HG03139 (cell line): ENCODE measurements around the gene SCN7A.
"Not testable (repeated sequence)": the region's sequence is repeated elsewhere in the genome, so short reads cannot be mapped to it uniquely, and the experiment has no call there.

Source experiments
- ATAC-seq: cut with Tn5 transposase; IDR thresholded peaks from one replicate; pipeline ENCODE4 v1.9.1; 2021; ENCODE audit not compliant: unreplicated experiment

The SCN7A gene

DNA sequence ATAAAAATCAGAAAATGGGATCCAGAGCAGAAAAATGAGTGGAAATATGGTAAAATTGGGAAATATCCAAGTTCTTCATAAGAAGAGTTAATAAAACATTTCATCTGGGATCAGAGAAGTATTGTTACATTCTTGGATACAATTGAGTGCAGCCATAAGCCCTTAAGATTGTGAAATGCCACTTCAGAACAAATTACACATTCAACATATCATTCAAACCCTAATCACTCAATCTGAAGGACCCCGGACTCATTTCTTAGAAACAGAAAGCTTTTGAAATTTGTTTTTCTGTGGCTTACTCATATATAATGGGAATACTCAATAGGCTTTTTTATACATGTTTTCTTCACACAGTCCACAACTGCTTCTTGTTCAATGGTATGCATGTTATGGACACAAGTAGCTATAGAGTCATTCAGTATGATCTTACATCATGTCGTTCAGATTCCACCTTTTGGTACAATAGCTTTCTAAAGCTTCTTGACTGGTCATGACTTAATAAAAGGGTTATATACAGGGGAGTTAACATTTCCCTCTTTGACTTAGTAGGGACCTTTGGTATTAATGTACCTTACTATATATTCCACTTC lies 39.9 kb downstream of the SCN7A start:
- no peak for ATAC-seq

DNA sequence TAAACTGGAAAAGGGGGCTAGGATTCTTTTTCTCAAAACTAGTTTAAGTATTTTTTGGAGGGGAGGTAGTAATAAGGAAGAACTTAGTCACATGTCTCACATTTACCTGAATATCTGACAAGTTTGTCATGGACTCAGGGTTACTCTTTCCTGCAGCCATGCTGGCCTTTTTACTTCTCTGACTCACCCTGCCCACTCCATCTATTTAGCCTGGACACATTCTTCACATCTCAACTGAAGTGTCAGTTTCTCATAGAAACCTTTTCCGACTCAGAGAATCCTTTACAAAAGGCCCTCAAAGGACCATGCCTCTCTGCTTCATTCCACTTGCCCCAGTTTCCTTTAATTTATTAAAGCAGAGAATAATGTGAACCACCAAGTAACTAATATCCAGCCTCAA lies 42.6 kb downstream of the SCN7A start:
- ATAC-seq: no peak

DNA sequence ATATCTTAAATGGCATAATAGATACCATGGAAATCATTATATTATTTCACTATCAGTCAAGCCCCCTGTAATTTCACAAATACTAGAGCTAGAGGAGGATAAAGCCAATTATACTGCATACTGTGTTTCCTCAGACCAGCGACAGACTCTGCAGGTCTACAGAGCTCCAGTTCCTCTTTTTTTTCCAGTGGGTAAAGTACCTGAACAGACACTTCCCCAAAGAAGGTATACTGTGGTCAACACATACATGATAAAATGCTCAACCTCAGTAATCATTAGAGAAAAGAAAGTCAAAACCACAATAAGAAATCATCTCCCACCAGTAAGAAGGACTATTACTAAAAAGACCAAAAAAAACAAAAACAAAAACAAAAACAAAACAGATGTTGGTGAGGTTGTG lies 44.6 kb downstream of the SCN7A start:
- ATAC-seq: peak; percentile 87

DNA sequence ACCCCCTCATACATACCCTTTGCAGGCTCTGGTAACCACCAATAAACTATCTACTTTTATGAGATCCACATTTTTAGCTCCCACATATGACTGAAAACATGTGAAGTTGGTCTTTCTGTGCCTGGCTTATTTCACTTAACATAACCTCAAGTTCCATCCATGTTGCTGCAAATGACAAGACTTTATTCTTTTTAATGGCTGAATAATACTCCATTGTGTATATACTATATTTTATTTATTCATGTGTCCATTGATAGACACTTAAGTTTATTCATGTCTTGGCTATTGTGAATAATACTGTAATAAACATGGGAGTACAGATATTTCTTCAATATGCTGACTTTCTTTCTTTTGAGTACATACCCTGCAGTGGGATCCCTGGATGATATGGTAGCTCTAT lies 45.9 kb downstream of the SCN7A start:
- no peak for ATAC-seq

DNA sequence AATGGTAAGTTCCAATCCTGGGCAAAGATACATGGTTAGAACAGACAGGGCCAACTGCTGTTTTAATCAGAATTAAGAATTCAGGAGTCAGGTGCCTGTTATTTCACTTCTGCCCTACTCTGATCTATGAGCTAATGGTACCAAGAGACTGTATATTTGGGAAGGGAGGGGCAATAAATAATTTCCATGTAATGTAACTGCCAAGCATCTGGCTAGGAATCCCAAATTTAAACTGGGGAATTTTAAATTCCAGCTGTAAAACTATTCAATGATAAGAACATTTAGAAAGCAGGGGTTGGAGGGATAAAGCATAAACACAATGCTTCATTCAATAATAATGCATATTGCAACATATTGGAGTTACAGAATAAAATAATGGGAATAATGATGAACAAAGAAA lies 49.7 kb downstream of the SCN7A start:
- ATAC-seq: no peak

DNA sequence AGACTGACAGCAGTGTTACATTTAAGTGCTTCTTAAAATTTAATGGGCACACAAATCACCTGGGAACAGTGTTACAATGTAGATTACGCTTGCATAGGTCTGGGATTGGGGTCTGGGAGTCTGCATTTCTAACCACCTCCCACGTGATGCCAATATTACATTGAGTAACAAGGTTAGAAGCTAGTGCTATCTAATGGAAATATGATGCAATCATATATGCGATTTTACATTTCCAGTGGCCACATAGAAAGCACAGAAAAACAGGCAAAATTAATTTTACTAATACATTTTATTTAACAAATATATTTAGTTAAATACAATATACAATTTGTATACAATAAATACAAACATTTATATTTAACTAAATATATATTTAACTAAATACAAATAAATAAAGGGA lies 53.7 kb downstream of the SCN7A start:
- no peak for ATAC-seq

DNA sequence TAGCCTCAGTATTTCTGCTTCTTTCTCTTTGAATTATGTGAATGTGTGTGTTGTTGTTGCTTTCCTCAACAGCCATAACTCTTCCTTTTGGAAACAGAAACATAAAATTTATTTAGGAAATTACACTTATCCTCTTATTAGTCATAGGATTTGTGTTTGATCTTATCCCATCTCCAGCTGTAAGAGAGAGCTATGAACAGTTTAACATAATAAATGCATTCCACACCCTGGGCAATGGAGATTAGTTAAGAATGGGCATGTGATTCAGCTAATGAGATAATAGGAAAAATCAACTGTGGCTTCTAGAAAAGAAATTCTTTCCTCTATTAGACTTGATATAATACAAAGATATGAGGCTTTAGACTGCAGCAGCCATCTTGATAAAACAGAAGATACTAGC lies 55.0 kb downstream of the SCN7A start:
- ATAC-seq: no peak

DNA sequence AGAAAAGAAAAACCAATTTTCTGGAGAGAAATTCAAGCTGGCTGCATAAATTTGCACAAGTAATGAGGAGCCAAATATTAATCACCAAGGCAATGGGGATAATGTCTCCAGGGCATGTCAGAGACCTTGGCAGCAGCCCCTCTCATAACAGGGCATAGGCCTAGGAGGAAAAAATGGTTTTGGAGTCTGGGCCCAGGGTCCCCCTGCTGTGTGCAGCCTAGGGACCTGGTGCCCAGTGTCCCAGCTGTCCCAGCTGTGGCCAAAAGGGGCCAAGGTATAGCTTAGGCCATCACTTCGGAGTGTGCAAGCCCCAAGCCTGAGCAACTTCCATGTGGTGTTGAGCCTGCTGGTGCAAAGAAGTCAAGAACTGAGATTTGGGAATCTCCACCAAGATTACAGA lies 57.1 kb downstream of the SCN7A start:
- ATAC-seq: no peak

DNA sequence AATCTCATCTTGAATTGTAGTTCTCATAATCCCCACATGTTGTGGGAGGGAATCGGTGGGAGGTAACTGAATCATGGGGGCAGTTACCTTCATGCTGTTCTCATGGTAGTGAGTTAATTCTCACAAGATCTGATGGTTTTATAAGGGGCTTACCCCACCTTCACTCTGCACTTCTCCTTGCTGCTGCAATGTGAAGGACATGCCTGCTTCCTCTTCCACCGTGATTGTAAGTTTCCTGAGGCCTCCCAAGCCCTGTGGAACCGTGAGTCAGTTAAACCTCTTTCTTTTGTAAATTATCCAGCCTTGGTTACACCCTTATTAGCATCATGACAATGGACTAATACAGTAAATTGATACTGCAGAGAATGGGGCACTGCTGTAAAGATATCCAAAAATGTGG lies 57.9 kb downstream of the SCN7A start:
- no peak for ATAC-seq

DNA sequence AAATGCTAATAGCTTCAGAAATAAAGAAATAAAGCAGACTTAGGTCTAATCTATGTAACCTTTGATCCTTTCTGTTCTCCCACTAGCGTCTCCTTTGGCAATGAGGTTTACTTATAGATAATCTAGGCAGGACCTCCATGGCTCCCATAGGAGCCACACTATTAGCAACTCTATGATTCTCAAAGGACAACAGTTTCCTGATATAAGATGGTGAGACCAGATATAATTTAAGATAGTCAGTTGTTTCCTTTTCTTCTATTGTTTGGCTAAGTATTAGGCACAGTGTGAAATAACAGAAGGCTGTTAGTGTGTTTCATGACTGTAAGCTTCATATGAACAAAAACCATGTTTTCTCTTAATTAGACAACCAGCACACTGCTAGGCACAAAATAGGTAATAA lies 59.6 kb downstream of the SCN7A start:
- no peak for ATAC-seq

DNA sequence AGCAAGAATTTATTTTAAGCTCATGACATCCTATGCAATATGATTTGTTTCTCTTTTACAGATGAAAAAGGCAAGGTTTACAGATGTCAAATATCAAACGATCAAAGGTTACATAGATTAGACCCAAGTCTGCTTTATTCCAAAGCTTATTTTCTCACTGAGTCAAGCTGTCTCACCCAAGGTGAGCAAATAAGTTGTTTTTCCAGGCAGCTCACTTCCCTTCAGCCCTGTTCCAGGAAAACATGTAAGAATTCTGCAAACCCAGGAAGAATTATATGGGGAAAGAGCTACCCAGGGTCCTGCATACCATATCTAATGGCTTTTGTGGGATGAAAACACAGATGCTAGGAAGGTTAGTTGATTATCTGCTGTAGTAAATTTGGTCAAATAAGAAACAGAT lies 60.6 kb downstream of the SCN7A start:
- no peak for ATAC-seq

DNA sequence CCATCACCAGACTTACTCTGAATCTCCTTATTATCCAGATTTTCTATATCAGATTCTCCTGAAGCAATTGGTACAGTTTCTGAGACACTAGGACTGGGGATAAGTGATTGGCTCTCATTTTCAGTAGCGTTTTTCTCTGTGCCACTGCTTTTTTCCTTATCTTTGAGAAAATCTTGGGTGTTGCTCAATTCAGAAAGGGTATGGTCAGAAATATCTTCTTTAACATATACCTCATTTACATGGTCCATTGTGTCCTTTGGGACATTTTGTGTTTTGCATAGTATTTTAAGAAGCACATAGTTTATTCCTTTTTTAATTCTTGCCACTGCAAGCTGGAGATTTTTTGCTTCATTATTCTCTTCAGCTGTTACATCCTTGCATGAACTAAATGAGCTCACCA lies 61.7 kb downstream of the SCN7A start:
- no peak for ATAC-seq

DNA sequence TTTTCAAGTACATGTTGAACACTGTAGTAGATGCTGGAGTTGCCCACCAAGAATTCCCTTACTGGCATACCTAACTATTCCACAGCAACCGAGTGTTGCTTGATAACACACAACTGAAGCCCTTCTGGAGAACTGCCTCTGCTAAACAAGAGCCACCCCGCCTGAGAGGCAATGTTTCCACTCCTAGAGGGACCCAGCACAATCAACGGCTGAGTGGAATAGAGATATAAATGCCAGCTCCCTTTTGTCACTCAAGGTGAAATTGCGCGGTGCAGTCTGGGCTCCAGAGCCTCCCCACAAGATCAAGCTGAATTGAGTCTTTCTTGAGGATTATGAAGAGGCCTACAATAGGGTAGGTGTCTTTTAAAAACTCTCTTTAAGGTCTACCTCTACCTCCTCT lies 69.2 kb downstream of the SCN7A start:
- ATAC-seq: no peak

DNA sequence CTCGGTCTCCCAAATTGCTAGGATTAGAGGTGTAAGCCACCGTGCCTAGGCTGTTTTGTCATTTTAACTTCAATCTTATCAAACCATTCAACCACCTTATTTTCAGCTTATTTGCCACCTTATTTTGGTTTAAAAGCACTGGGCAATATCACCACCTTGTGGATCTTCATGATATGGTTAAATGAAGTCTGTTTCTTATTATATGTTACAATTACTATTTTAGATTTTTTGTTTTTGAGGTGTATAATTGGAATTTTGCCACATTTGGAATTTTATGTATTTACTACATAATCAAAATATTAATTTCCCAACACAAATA lies 74.5 kb downstream of the SCN7A start:
- ATAC-seq: no peak

DNA sequence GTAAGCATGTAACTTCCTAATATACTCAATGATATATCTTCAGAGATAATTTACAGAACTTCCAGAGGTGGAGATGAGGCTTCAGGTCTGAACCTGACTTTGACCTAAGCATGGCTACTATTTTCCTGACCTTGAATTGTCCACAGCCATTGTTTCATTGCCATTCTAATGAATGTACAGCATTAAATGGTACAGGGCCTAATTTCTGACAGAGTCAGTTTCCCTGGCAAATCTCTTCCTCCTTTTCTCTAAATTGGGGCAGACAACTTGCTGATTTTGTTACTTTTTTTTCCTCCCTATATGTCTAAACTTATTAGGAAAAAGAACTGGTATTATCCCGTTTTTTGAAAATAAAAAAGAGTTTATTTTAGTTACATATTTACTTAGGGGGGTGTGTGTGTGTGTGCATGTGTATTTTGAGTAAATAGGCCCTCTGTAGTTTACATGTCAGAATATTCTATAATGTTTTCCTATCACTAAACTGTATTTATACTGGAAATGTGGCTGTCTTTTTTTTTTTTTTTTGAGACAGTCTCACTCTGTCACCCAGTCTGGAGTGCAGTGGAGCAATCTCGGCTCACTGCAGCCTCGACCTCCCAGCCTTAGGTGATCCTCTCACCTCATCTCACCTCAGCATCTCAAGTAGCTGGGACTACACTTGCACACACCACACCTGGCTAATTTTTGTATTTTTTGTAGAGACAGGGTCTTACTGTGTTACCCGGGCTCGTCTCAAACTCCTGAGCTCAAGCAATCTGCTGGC lies 75.0 kb downstream of the SCN7A start:
- no peak for ATAC-seq

DNA sequence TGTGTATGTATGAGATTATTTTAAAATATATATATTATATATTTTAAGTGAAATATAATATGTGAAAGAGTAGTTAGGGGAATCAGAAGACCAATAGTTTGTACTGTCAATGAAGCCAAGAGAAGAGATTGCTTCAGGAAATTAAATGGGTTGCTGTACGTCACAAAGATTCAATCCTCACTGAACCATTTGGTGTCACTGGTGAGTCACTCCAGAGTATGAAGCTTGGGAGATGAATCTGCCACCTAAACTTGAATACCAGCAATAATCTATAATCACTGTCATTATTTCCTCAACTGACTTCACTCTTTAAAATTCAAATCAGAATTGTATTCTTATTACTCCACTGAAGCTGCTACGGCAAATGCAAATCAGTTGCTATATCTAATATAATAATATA lies 76.4 kb downstream of the SCN7A start:
- no peak for ATAC-seq

DNA sequence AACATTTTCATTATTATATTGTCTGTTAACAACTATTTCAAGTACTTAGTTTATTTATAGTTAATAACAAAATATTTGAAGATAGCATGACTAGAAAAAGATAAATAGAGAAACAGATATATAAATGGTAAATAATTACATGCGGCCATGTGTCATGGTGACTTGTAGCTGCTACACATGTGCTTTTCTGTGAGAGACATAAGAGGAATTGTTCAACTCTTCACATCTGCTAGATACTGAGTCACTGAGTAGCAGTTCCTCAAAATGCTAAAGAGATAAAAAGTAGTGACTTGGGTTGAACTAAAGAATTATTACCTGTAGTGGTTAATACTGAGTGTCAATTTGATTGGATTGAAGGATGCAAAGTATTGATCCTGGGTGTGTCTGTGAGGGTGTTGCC lies 80.8 kb downstream of the SCN7A start:
- ATAC-seq: no peak

DNA sequence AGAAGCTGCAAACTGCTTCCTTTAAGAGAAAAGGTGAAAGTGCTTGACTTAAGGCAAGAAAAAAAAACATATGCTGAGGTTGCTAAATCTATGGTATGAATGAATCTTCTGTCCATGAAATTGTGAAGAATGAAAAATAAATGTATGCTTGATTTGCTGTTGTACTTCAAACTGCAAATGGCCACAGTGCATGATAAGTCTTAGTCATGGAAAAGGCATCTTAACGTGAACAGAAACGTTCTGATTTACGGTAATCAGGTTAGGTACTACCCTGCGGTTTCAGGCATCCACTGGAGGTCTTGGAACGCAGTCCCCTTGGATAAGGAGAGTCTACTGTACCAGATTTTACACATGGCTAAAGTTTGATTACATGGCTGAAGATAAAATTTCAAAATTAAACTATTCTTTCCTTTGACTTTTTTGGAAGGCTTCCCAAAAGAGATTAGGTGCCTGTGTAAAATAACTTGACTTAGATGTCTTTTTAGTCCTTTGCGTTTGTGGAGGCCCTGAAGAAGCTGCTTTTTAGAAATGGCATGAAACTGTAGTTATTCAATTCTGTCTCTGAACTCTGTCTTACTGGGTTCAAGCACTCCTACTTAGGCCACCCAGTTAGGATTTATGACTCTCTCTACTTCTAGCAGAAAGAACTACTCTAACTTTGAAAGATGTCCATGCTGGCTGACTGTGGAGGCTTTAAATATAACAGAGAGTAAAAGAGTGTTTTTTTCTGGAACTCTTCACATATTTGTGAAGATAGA lies 82.4 kb downstream of the SCN7A start:
- no peak for ATAC-seq

DNA sequence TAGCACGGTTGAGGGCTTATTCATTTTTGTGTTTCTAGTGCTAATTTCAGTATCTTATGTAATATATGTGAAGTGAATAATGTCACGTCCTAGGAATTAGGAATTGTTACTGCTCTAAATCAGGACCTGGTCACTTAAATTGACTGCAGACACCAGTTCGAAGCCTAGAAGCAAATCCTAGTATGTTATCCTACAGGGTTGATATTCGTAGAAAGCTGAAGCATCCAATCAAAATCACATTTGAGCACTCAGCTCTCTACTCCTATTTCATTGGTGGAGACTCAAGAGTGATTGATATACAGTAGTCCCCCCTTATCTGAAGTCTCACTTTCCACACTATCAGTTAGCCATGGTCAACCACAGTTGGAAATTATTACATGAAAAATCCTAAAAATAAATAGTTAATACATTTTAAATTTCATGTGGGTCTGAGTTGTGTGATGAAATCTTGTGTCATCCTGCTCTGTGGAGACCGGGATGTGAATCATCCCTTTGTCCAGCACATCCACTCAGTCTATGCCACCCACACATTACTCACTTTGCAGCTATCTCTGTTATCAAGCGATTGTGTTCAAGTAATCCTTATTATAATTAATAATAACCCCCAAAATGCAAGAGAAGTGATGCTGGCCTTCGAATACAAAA lies 83.1 kb downstream of the SCN7A start:
- no peak for ATAC-seq

DNA sequence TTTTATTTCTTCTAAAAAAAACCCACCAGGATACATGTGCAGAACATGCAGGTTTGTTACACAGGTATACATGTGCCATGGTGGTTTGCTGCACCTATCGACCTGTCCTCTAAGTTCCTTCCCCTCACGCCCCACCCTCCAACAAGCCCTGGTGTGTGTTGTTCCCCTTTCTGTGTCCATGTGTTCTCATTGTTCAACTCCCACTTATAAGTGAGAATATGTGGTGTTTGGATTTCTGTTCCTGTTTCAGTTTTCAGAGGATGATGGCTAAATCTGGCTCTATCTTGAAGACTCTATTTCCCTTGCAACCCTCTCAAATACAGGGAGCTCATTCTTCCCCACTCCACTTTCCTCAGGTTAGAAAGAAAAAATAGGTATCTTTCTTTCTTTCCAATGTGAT lies 86.3 kb downstream of the SCN7A start:
- not testable (repeated sequence) for ATAC-seq

DNA sequence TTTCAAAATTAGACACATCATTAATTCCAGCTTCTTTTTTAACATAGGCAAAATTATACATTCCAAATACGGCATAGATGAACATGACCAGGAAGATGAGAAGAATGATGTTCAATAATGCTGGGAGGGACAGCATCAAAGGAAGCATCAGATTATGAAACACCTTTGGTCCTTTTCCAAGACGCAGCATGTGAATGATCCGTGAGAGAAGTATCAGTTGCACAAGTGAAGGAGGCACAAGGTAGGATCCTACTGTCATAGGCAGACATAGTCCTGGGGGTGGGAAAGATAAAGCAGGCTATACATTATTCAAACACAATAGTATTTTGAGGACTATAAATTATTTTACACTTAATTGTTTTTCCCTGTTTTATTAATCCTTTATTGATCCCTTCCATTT lies 87.7 kb downstream of the SCN7A start:
- no peak for ATAC-seq

DNA sequence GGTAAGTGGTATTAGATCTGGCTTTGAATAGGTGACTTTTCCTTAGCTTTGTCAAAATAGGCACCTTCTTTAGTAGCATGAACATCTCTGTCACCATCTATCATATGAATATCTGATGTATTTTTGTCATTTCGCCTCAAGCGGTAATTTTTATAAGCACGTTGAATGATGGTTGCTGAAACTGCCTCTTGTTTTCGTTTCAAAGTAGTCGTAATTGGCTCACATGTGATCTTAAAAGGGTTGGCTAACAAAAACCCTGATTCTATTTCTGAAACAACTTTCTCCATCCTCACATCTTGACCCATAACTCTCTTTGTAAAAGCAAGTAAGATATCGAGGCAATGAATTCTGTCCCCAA lies 88.5 kb downstream of the SCN7A start:
- ATAC-seq: no peak
